DMS 273 (cell line): Measurements from ENCODE around the gene C6orf62.
"Not testable (repeated sequence)": the region's sequence is repeated elsewhere in the genome, so short reads cannot be mapped to it uniquely, and the experiment has no call there.

Source experiments
- DNase-seq: peaks from one replicate; lab custom pipeline; 2025; ENCODE audit not compliant: unreplicated experiment; lab: John Stamatoyannopoulos, UW

C6orf62 gene

GRCh38 chr6:24719125-24719971 lies at the start of gene C6orf62:
TSS of gene C6orf62 (minus strand) at chr6:24719154. CDS start at chr6:24718668, 486 bp downstream.
- peak; percentile 72 for DNase-seq

GRCh38 chr6:24768361-24768760 lies 49.4 kb upstream of the C6orf62 start:
- no peak for DNase-seq

GRCh38 chr6:24766680-24767462 lies 47.9 kb upstream of the C6orf62 start:
- peak; percentile 60 for DNase-seq

- DNase-seq = not testable (repeated sequence)
Measured at GRCh38 chr6:24765968-24766367, 47.0 kb upstream of the C6orf62 start.

GRCh38 chr6:24764833-24765828 lies 46.2 kb upstream of the C6orf62 start:
- DNase-seq = not testable (repeated sequence)

GRCh38 chr6:24763578-24763977 lies 44.6 kb upstream of the C6orf62 start:
- peak; percentile 70 for DNase-seq

- DNase-seq = no peak
Measured at GRCh38 chr6:24761851-24762250, 42.9 kb upstream of the C6orf62 start.

GRCh38 chr6:24761193-24761835 lies 42.4 kb upstream of the C6orf62 start:
- peak; percentile 15 for DNase-seq

- DNase-seq = no peak
Measured at GRCh38 chr6:24760210-24760609, 41.3 kb upstream of the C6orf62 start.

GRCh38 chr6:24759718-24760117 lies 40.8 kb upstream of the C6orf62 start:
- no peak for DNase-seq

- no peak for DNase-seq
Measured at GRCh38 chr6:24757611-24758010, 38.7 kb upstream of the C6orf62 start.

- DNase-seq = no peak
Measured at GRCh38 chr6:24755279-24755678, 36.3 kb upstream of the C6orf62 start.

- not testable (repeated sequence) for DNase-seq
Measured at GRCh38 chr6:24754378-24754777, 35.4 kb upstream of the C6orf62 start.

- no peak for DNase-seq
Measured at GRCh38 chr6:24753545-24753944, 34.6 kb upstream of the C6orf62 start.

- no peak for DNase-seq
Measured at GRCh38 chr6:24752917-24753492, 34.1 kb upstream of the C6orf62 start.

- no peak for DNase-seq
Measured at GRCh38 chr6:24752503-24752902, 33.5 kb upstream of the C6orf62 start.

- not testable (repeated sequence) for DNase-seq
Measured at GRCh38 chr6:24750878-24751277, 31.9 kb upstream of the C6orf62 start.

GRCh38 chr6:24749297-24749696 lies 30.3 kb upstream of the C6orf62 start:
- no peak for DNase-seq

- no peak for DNase-seq
Measured at GRCh38 chr6:24744911-24745310, 26.0 kb upstream of the C6orf62 start.

GRCh38 chr6:24743944-24744335 lies 25.0 kb upstream of the C6orf62 start:
- DNase-seq = no peak
